CD14-positive monocyte (primary cell): ENCODE results near the gene TENM3. TPM values are rescaled to one million over a fixed set of nuclear protein-coding genes. Genes with fewer than 3 reads are reported as not detected.

Experiments used
- DNase-seq, 3 donors: peaks; one replicate each; pipeline ENCODE4 v3.0.0-alpha.2; 2011 to 2022
- H2AFZ ChIP-seq: 2 replicates; pipeline ENCODE4 v1.6.0; 2012; ENCODE audit warnings: mild to moderate bottlenecking, low read depth, low read length, inconsistent platforms; ENCODE audit not compliant: insufficient read depth, poor library complexity, severe bottlenecking
- H3K27ac ChIP-seq, 2 donors: 1 replicate in 1 of 2; 2 replicates in 1 of 2; pipeline ENCODE4 v1.5.1; 2012 to 2013; ENCODE audit warnings: low read length in 2 of 2, control low read depth in 1 of 2, inconsistent platforms in 1 of 2, low read depth in 1 of 2, mild to moderate bottlenecking in 1 of 2
- H3K27me3 ChIP-seq, 2 donors: one replicate each; pipeline versions ENCODE4 v1.6.0 to v1.6.1; 2011 to 2013; ENCODE audit warnings: low read length in 2 of 2; ENCODE audit not compliant: control insufficient read depth in 2 of 2, insufficient read depth in 2 of 2
- H3K36me3 ChIP-seq, 2 donors: replicated peaks in 1 of 2; 1 replicate in 1 of 2; 2 replicates in 1 of 2; pipeline versions ENCODE4 v1.5.1 to v1.6.1; 2012 to 2013; ENCODE audit warnings: low read length in 2 of 2, control low read depth in 1 of 2, inconsistent platforms in 1 of 2, mild to moderate bottlenecking in 1 of 2; ENCODE audit not compliant: insufficient read depth in 2 of 2, control insufficient read depth in 1 of 2
- H3K4me1 ChIP-seq, 2 donors: 1 replicate in 1 of 2; 2 replicates in 1 of 2; pipeline versions ENCODE4 v1.5.1 to v1.6.1; 2012 to 2013; ENCODE audit warnings: low read length in 2 of 2, control low read depth in 1 of 2, inconsistent platforms in 1 of 2, mild to moderate bottlenecking in 1 of 2, moderate library complexity in 1 of 2; ENCODE audit not compliant: insufficient read depth in 2 of 2, control insufficient read depth in 1 of 2
- H3K4me2 ChIP-seq: replicated peaks from 2 replicates; pipeline ENCODE3; 2012; ENCODE audit warnings: low read length, moderate library complexity, mild to moderate bottlenecking; ENCODE audit not compliant: poor library complexity, severe bottlenecking; ENCODE audit errors: extremely low read depth
- H3K4me3 ChIP-seq, 3 experiments: fragments of 200-600 bp in 1 of 3; sonication (generic) in 1 of 3; replicated peaks in 1 of 3; 1 replicate in 2 of 3; 2 replicates in 1 of 3; pipeline ENCODE4 v1.5.1; 2011 to 2013; ENCODE audit warnings: low read length in 3 of 3, mild to moderate bottlenecking in 3 of 3, control low read depth in 2 of 3, low read depth in 2 of 3, inconsistent platforms in 1 of 3, moderate library complexity in 1 of 3
- H3K79me2 ChIP-seq: 2 replicates; pipeline ENCODE4 v1.6.0; 2012; ENCODE audit warnings: mild to moderate bottlenecking, control low read depth, inconsistent platforms, low read length, moderate library complexity; ENCODE audit not compliant: insufficient read depth
- H3K9ac ChIP-seq: 2 replicates; pipeline ENCODE4 v1.6.0; 2017; ENCODE audit warnings: low read length, mild to moderate bottlenecking; ENCODE audit not compliant: insufficient read depth, poor library complexity, severe bottlenecking
- H3K9me3 ChIP-seq, 2 donors: replicated peaks in 1 of 2; 1 replicate in 1 of 2; 2 replicates in 1 of 2; pipeline versions ENCODE4 v1.5.1 to v1.6.1; 2012 to 2013; ENCODE audit warnings: low read length in 2 of 2, control low read depth in 1 of 2; ENCODE audit not compliant: control insufficient read depth in 1 of 2, insufficient read depth in 1 of 2
- H4K20me1 ChIP-seq: 2 replicates; pipeline ENCODE4 v1.6.0; 2012; ENCODE audit warnings: mild to moderate bottlenecking, low read length, control low read depth, moderate library complexity; ENCODE audit not compliant: insufficient read depth
- H3K27ac Mint-ChIP-seq, 7 donors: one replicate each; pipeline ENCODE4 v1.8.0; 2020; ENCODE audit warnings: mild to moderate bottlenecking in 7 of 7, mixed read lengths in 7 of 7, moderate library complexity in 6 of 7, inconsistent platforms in 2 of 7
- H3K27me3 Mint-ChIP-seq, 3 donors: one replicate each; pipeline ENCODE4 v1.8.0; 2021 to 2022; ENCODE audit warnings: low read depth in 3 of 3, mild to moderate bottlenecking in 3 of 3, mixed read lengths in 3 of 3, moderate library complexity in 3 of 3, inconsistent platforms in 1 of 3
- H3K36me3 Mint-ChIP-seq, 2 donors: one replicate each; pipeline ENCODE4 v1.8.0; 2020; ENCODE audit warnings: mixed read lengths in 2 of 2, inconsistent platforms in 1 of 2, mild to moderate bottlenecking in 1 of 2
- H3K4me1 Mint-ChIP-seq: one replicate; pipeline ENCODE4 v1.8.0; 2020; ENCODE audit warnings: mild to moderate bottlenecking, mixed read lengths
- H3K4me3 Mint-ChIP-seq, 2 donors: one replicate each; pipeline ENCODE4 v1.8.0; 2020; ENCODE audit warnings: mild to moderate bottlenecking in 2 of 2, mixed read lengths in 2 of 2, moderate library complexity in 1 of 2
- H3K9me3 Mint-ChIP-seq, 7 donors: one replicate each; pipeline ENCODE4 v1.8.0; 2020 to 2022; ENCODE audit warnings: mixed read lengths in 7 of 7, mild to moderate bottlenecking in 6 of 7, moderate library complexity in 6 of 7, inconsistent platforms in 2 of 7
- CTCF ChIP-seq: fragments of 200-600 bp; IDR thresholded peaks from one replicate; pipeline ENCODE4 v1.8.0; 2022; ENCODE audit warnings: antibody characterized with exemption, mild to moderate bottlenecking
- WGBS: methylation state at CpG from one replicate; pipeline ENCODE4 v1.1.5; 2013; ENCODE audit warnings: missing lambda C conversion rate; ENCODE audit not compliant: insufficient coverage; 5-methylcytosine and 5-hydroxymethylcytosine counted together
- intact Hi-C, 2 donors: fragments of 100-400 bp; cut with micrococcal nuclease; formaldehyde crosslinking; loops; one replicate each; pipeline versions ENCODE4 v1.15.0 to v1.15.1; 2023
- polyA plus RNA-seq, 3 donors: library from polyadenylated mRNA; depleted of rRNA in 1 of 3; unstranded in 2 of 3; stranded (reverse) in 1 of 3; fragments of 300-500 nt in 2 of 3; fragments of >200 nt in 1 of 3; fragmentation: Illumina TruSeq in 2 of 3; gene quantifications; 1 replicate in 2 of 3; 2 replicates in 1 of 3; pipeline ENCODE4 v1.2.3, GENCODE V29; 2012 to 2021

The TENM3 gene
- polyA plus RNA-seq, 3 donors: not detected

- no peaks in the 10 kb centered on the region for H3K4me1 ChIP-seq
- DNase-seq: no peak
- 85% methylated on average over 4 of the region's 5 CpGs for whole genome bisulfite sequencing
- no peaks in the 10 kb centered on the region for H3K79me2 ChIP-seq
- Mint-ChIP-seq H3K27me3 (peaks cover 0 to 4% (median 0%) of the 10 kb centered on the region in 3 donors), H3K27ac (no peak overlapping the region), H3K9me3 (peaks cover 0 to 3% (median 0%) of the 10 kb centered on the region in 7 donors), H3K36me3 (no peaks in the 10 kb centered on the region), H3K4me3 (no peak overlapping the region), H3K4me1 (no peaks in the 10 kb centered on the region)
- TF ChIP-seq CTCF: no peak
- H2AFZ ChIP-seq: no peak overlapping the region
- H3K9me3 ChIP-seq: no peaks in the 10 kb centered on the region
- H4K20me1 ChIP-seq: no peaks in the 10 kb centered on the region
- no peak overlapping the region for H3K4me2 ChIP-seq
- no peaks in the 10 kb centered on the region for H3K27me3 ChIP-seq
- H3K9ac ChIP-seq: no peak overlapping the region
- no peaks in the 10 kb centered on the region for H3K36me3 ChIP-seq
- H3K27ac ChIP-seq: no peak overlapping the region
- no peak overlapping the region for H3K4me3 ChIP-seq
- intact Hi-C loops: no loop called here
These were observed 27.2 kb upstream of the TENM3 start for GRCh38 chr4:182216005-182216404.

- Histone ChIP-seq H3K79me2 (no peaks in the 10 kb centered on the region), H2AFZ (no peak overlapping the region), H3K27ac (no peak overlapping the region), H3K9me3 (no peaks in the 10 kb centered on the region), H3K36me3 (no peaks in the 10 kb centered on the region), H3K27me3 (no peaks in the 10 kb centered on the region), H3K4me3 (no peak overlapping the region), H3K4me2 (no peak overlapping the region), H3K9ac (no peak overlapping the region), H4K20me1 (no peaks in the 10 kb centered on the region), H3K4me1 (no peaks in the 10 kb centered on the region)
- Mint-ChIP-seq H3K4me1 (no peaks in the 10 kb centered on the region), H3K27me3 (peaks cover 0 to 1% (median 0%) of the 10 kb centered on the region in 3 donors), H3K36me3 (no peaks in the 10 kb centered on the region), H3K27ac (no peak overlapping the region), H3K4me3 (no peak overlapping the region), H3K9me3 (peaks cover 0 to 3% (median 0%) of the 10 kb centered on the region in 7 donors)
- no peak for DNase-seq
- no peak for TF ChIP-seq CTCF
- 94% methylated on average over 2 of the region's 6 CpGs for WGBS
- intact Hi-C loops: no loop called here
These were observed 23.7 kb upstream of the TENM3 start for GRCh38 chr4:182219411-182220056.
